ENCODE measurements around the gene ABCA1. TPM values are rescaled to one million over a fixed set of nuclear protein-coding genes. Genes with fewer than 3 reads are reported as not detected.
A peak's percentile ranks its signal among the peaks of the same experiment; 100 is the strongest.

The ABCA1 gene
- total RNA-seq, 4 donors from 2014 or later, result 18.3 to 59.8 (median 35.0) TPM

DNA sequence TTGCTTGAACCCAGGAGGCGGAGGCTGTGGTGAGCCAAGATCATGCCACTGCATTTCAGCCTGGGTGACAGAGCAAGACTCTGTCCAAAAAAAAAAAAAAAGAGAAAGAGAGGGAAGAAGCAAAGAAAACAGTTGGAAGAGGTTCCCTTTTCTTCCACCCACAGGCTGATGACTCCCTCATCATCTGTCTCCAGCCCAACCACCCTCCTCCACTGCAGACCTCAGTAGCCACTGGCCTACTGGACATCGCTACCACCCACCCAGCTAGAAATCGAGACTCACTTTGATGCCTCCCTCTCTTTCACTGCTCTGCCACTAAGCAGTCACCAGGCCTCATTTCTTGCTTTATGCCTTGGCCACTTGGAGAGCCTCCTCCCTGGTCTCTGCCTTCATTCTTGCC, 92.8 kb downstream of the ABCA1 start:
- Histone ChIP-seq H3K4me1 (peaks cover 21 to 29% of the 10 kb centered on the region in 2 donors), H3K27me3 (no peaks in the 10 kb centered on the region), H3K9me3 (no peaks in the 10 kb centered on the region), H3K4me3 (replicated peaks in 1 of 3) (no peak overlapping the region), H3K36me3 (peaks cover 28 to 30% of the 10 kb centered on the region in 2 donors), H3K27ac (peak overlapping the region; percentile 8 to 61 (median 56))
- 83 to 90% methylated on average over 3 of the region's 3 CpGs for WGBS, 2 donors
- TF ChIP-seq CTCF (IDR thresholded peaks at IDR 0.05) (no peak), POLR2A (IDR thresholded peaks at IDR 0.05) (no peak)
- intact Hi-C loops (cut with DNase I), result no loop called here
- DNase-seq, result no peak

DNA sequence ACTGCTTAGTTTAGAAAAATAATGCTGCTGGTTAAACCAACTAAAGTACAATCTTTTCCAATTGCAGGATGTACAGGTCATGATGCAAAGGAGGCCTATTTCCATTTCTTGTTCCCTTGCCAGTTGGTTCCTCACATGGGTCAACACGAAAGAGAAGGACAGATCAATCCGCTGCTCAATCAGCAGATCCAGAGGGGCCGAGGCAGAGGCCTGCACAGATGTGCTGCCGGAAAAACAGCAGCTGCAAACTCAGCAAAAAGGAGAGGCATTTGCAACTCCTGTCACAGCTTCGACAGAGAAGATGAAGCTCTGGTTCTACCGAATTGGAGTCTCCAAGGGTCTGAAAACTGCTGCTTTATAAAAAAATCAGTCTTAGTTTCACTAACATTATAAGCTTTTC, 94.3 kb downstream of the ABCA1 start:
- DNase-seq, result no peak
- Histone ChIP-seq H3K9me3 (no peaks in the 10 kb centered on the region), H3K27me3 (no peaks in the 10 kb centered on the region), H3K27ac (no peak overlapping the region), H3K4me1 (peaks cover 21 to 29% of the 10 kb centered on the region in 2 donors), H3K4me3 (replicated peaks in 1 of 3) (no peak overlapping the region), H3K36me3 (peaks cover 31 to 33% of the 10 kb centered on the region in 2 donors)
- TF ChIP-seq CTCF (IDR thresholded peaks at IDR 0.05) (no peak), POLR2A (IDR thresholded peaks at IDR 0.05) (no peak)
- intact Hi-C loops (cut with DNase I), result no loop called here
- 86 to 88% methylated on average over 6 of the region's 6 CpGs for WGBS, 2 donors

GRCh38 chr9:104831681-104832080, 96.3 kb downstream of the ABCA1 start:
- peaks cover 14 to 21% of the 10 kb centered on the region in 2 donors for H3K4me1 ChIP-seq
- no peak overlapping the region for H3K27ac ChIP-seq
- intact Hi-C loops (cut with DNase I), result no loop called here
- no peaks in the 10 kb centered on the region for H3K27me3 ChIP-seq
- H3K4me3 ChIP-seq (replicated peaks in 1 of 3), result no peak overlapping the region
- peaks cover 40 to 47% of the 10 kb centered on the region in 2 donors for H3K36me3 ChIP-seq
- 86 to 92% methylated on average over 3 of the region's 3 CpGs for WGBS, 2 donors
- H3K9me3 ChIP-seq, result no peaks in the 10 kb centered on the region
- no peak for DNase-seq
- TF ChIP-seq CTCF (IDR thresholded peaks at IDR 0.05) (no peak), POLR2A (IDR thresholded peaks at IDR 0.05) (no peak)

DNA sequence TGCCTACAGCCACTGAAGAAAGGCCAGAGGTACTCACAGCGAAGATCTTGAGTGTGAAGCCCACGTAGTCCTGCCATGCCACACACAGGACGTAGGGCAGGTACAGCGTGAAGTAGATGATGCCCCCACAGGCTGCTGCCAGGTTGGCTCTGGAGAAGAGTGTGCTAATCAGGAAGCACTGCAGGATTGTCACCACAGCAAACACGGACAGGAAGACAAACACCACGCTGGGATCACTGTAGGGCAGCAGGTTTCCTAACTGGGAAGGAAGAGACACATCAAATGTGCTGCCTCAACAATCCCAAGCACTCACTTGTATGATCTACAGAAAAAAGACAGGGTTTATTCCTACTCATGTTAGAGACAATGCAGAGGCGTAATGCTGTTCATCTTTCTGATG, 101.0 kb downstream of the ABCA1 start:
- TF ChIP-seq CTCF (IDR thresholded peaks at IDR 0.05) (no peak), POLR2A (IDR thresholded peaks at IDR 0.05) (no peak)
- intact Hi-C loops (cut with DNase I), result no loop called here
- Histone ChIP-seq H3K36me3 (peaks cover 81 to 85% of the 10 kb centered on the region in 2 donors), H3K4me1 (no peaks in the 10 kb centered on the region), H3K27me3 (no peaks in the 10 kb centered on the region), H3K27ac (no peak overlapping the region), H3K9me3 (no peaks in the 10 kb centered on the region), H3K4me3 (replicated peaks in 1 of 3) (no peak overlapping the region)
- no peak for DNase-seq
- WGBS, 2 donors, result 84 to 88% methylated on average over 7 of the region's 7 CpGs

DNA sequence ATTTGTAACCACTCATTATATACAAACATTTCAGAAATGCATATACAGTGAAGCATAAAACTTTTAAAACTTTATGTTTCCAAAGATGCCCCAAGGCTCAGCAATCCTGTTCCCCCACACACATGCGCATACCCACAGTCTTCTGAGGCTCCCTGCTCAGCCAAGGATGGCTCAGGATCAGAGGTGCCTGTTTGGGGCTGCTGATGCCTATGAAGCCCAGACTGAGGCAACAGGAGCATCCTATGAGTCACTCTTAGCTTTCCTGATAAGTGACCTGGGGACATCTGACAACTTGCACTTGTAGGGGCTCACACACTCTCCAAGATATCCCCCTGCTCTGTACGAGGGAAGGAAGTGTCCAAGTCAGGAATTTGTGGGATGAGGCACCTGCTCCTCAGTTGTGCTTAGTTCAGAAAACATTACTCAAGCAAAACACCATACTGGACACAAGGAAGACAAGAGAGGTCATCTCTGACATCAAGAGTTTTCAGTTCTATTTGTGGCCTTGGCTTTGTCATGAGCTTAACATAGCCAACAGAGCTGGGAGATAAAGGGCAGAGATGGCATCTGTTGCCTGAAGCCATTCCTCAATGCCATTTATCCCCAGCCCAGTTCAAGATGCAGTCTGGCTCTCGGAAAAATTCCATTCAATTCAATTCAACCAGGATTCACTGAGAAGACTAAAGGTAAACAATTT, 101.7 kb downstream of the ABCA1 start:
- H3K27ac ChIP-seq, result no peak overlapping the region
- WGBS, 2 donors, result 84 to 92% methylated on average over 3 of the region's 3 CpGs
- H3K27me3 ChIP-seq, result no peaks in the 10 kb centered on the region
- no peak for TF ChIP-seq POLR2A (IDR thresholded peaks at IDR 0.05)
- no peak for TF ChIP-seq CTCF (IDR thresholded peaks at IDR 0.05)
- intact Hi-C loops (cut with DNase I), result no loop called here
- peaks cover 82 to 90% of the 10 kb centered on the region in 2 donors for H3K36me3 ChIP-seq
- no peaks in the 10 kb centered on the region for H3K9me3 ChIP-seq
- DNase-seq, result no peak
- H3K4me3 ChIP-seq (replicated peaks in 1 of 3), result no peak overlapping the region
- no peaks in the 10 kb centered on the region for H3K4me1 ChIP-seq
